ENCODE measurements around the gene CD4.
A peak's percentile ranks its signal among the peaks of the same experiment; 100 is the strongest.

CD4 gene

GRCh38 chr12:6852651-6853354 is 63.5 kb downstream of the CD4 start (continued):
- TF ChIP-seq ZNF48 (tag by site-specific recombination; IDR thresholded peaks at IDR 0.05) (no peak), SALL2 (tag by site-specific recombination; IDR thresholded peaks at IDR 0.05; ENCODE audit: borderline replicate concordance) (no peak), ZNF114 (tag by site-specific recombination; IDR thresholded peaks at IDR 0.05) (no peak), ZBTB49 (tag by site-specific recombination; IDR thresholded peaks at IDR 0.05; ENCODE audit: low read depth) (no peak), ZNF529 (tag by site-specific recombination; IDR thresholded peaks at IDR 0.05; ENCODE audit: insufficient replicate concordance) (no peak), BCL6B (tag by site-specific recombination; IDR thresholded peaks at IDR 0.05) (peak; percentile 59; the same call in 1 of the 2 replicates), ZNF701 (tag by site-specific recombination; IDR thresholded peaks at IDR 0.05) (no peak), ZNF747 (tag by site-specific recombination; IDR thresholded peaks at IDR 0.05) (no peak), ZNF214 (tag by site-specific recombination; IDR thresholded peaks at IDR 0.05; ENCODE audit: borderline replicate concordance) (no peak), PRDM10 (tag by site-specific recombination; IDR thresholded peaks at IDR 0.05) (peak; percentile 76), ZNF169 (tag by site-specific recombination; IDR thresholded peaks at IDR 0.05) (no peak), ZNF560 (tag by site-specific recombination; IDR thresholded peaks at IDR 0.05; ENCODE audit: borderline replicate concordance) (no peak), ZNF548 (tag by site-specific recombination; IDR thresholded peaks at IDR 0.05) (no peak), MZF1 (tag by site-specific recombination; IDR thresholded peaks at IDR 0.05; ENCODE audit: borderline replicate concordance) (no peak), ZBTB17 (tag by site-specific recombination; IDR thresholded peaks at IDR 0.05) (peak; percentile 56), ZNF677 (tag by site-specific recombination; IDR thresholded peaks at IDR 0.05) (no peak), ZNF510 (tag by site-specific recombination; IDR thresholded peaks at IDR 0.05; ENCODE audit: insufficient replicate concordance) (no peak), ZNF391 (tag by site-specific recombination; IDR thresholded peaks at IDR 0.05; ENCODE audit: borderline replicate concordance, low read depth) (no peak), ZNF449 (tag by site-specific recombination; IDR thresholded peaks at IDR 0.05) (no peak), ZNF311 (tag by site-specific recombination; IDR thresholded peaks at IDR 0.05; ENCODE audit: borderline replicate concordance) (no peak), SCRT1 (tag by site-specific recombination; IDR thresholded peaks at IDR 0.05; ENCODE audit: borderline replicate concordance) (no peak), ZNF19 (tag by site-specific recombination; IDR thresholded peaks at IDR 0.05; ENCODE audit: low read depth) (no peak), MEIS1 (CRISPR knock-in tag; IDR thresholded peaks at IDR 0.05; ENCODE audit: borderline replicate concordance) (no peak), ZNF658 (tag by site-specific recombination; IDR thresholded peaks at IDR 0.05) (no peak), ZNF423 (tag by site-specific recombination; IDR thresholded peaks at IDR 0.05) (no peak), HOXC10 (CRISPR knock-in tag; IDR thresholded peaks at IDR 0.05) (no peak)
- TF ChIP-seq, protein P1, sequence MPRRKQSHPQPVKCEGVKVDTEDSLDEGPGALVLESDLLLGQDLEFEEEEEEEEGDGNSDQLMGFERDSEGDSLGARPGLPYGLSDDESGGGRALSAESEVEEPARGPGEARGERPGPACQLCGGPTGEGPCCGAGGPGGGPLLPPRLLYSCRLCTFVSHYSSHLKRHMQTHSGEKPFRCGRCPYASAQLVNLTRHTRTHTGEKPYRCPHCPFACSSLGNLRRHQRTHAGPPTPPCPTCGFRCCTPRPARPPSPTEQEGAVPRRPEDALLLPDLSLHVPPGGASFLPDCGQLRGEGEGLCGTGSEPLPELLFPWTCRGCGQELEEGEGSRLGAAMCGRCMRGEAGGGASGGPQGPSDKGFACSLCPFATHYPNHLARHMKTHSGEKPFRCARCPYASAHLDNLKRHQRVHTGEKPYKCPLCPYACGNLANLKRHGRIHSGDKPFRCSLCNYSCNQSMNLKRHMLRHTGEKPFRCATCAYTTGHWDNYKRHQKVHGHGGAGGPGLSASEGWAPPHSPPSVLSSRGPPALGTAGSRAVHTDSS (tag by site-specific recombination; IDR thresholded peaks at IDR 0.05): no peak
- TF ChIP-seq, protein P2, sequence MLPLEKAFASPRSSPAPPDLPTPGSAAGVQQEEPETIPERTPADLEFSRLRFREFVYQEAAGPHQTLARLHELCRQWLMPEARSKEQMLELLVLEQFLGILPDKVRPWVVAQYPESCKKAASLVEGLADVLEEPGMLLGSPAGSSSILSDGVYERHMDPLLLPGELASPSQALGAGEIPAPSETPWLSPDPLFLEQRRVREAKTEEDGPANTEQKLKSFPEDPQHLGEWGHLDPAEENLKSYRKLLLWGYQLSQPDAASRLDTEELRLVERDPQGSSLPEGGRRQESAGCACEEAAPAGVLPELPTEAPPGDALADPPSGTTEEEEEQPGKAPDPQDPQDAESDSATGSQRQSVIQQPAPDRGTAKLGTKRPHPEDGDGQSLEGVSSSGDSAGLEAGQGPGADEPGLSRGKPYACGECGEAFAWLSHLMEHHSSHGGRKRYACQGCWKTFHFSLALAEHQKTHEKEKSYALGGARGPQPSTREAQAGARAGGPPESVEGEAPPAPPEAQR (tag by site-specific recombination; IDR thresholded peaks at IDR 0.05): no peak
